Middle frontal gyrus (tissue), 1 donor: ENCODE measurements around the gene C10orf62.

Experiments used
- DNase-seq: peaks from one replicate; pipeline ENCODE4 v3.0.0-alpha.2; 2015; ENCODE audit warnings: low spot score; ENCODE audit errors: extremely low spot score

Gene C10orf62

DNA sequence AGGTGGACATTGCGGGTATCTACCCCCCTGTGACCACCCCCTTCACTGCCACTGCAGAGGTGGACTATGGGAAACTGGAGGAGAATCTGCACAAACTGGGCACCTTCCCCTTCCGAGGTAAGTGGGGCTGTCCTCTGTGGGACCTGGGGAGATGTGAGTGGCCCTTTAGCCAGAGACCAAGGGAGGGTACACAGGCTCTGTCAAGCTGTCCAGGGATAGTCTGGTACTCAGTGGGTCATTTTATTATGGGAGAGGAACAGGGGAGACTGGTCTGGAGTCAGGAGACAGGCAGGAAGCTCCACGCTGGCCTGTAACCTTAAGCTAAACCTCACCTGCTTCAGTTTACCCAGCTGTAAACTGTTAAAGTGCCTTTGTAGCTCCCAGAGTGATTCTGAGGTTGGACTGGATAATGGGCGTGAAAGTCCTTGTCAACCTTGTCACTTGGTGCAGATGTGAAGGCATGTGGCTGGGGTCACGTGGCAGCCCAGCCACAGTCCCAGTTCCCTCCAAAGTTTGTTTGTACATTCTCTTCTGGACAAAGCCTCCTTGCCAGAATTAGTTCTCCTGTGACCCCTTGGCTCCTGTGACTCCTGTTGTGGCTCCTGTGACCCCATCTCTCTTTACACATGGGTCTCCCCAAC lies 4.6 kb upstream of the C10orf62 start:
- no peak for DNase-seq

DNA sequence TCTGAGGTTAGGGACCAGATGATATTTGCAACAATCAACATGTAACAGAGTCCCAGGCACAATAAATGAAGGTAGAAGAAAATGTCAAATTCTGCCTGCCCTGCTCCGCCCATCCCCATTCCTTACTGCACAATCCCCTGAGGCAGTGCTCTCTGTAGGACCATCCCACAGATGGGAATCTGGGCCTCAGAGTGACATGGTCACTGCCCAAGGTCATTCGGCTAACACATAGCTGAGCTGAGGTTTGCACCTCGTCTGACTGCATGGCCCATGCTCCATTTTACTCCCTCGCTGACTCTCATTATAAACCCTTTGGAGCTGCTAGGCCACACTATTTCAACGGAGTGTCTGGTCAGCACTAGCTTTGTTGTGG lies 4.1 kb upstream of the C10orf62 start:
- no peak for DNase-seq

DNA sequence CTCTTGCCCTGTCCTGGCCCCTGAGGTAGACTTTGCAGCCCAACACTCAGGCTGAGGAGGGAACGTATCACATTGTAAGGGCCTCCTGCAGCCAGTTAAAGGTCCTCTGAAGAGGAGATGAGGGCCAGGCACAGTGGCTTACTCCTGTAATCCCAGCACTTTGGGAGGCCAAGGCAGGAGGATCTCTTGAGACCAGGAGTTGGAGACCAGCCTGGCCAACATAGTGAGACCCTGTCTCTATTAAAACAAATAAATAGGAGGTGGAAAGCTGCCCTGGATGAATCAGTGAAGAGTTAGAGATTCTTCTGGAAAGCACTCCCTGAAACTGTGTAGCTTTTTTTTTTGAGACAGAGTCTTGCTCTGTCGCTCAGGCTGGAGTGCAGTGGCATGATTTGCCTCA lies 2.3 kb upstream of the C10orf62 start:
- DNase-seq = no peak

DNA sequence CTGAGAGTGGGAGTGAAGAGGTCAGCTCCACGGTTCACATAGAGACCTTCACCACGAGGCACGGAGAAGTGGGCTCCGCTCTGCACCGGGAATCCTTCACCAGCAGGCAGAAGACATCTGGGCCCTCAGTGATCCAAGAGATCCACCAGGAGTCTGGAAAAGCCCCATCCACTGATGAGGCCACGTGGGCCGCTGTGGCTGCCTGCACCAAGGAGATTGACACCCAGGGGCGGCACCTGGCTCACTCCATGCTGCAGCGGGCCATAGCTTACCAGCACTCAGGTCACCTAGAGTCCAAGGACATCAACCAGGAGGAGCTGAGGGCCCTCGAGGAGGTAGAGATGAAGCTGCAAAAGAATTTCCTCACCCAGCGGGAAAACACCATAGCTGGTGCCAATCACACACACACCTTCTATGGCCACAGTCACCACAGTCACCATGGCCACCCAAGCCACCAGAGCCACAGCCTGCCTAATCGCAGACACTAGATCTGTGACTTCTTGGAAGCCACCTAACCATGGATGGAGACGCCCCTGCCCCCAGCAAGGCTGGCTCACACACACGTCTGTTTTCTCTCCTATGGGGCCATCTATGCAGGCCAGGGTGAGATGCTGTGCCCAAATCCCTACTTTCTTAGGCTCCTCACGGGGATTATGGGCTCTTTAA lies 694 bp downstream of the C10orf62 start:
- no peak for DNase-seq

DNA sequence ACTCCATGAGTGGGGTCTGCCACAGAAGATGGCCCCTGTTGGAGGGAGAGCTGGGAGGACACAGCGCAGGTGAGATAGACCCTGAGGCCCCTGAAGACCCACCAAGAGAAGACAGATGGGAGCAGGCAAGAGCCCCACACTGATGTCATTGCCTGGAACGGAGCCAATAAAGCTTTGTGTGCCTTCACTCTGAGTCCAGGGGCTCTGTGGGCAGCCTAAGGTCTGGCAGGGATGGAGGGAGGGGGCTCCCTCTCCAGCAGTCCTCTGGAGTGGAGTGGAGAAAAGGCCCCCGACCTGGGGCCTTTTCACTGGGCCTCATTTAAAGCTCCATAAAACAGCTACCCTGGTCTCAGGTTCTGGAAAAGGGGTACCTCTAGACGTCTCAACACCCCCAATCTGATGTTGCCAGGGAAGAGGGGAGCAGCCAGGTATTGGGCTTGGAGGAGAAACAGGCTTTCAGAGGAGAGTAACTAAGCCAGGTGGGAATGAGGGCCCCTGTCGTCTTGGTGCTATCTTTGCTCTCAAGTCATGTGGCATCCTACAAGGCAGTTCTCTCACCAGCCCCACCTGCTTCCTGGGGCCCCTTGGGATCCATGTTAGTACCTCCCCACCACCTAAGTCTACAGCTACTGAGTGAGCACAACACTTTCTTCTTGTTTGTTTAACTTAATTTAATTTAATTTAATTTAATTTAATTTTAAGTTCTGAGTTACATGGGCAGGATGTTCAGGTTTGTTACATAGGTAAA lies 1.4 kb downstream of the C10orf62 start:
- no peak for DNase-seq

DNA sequence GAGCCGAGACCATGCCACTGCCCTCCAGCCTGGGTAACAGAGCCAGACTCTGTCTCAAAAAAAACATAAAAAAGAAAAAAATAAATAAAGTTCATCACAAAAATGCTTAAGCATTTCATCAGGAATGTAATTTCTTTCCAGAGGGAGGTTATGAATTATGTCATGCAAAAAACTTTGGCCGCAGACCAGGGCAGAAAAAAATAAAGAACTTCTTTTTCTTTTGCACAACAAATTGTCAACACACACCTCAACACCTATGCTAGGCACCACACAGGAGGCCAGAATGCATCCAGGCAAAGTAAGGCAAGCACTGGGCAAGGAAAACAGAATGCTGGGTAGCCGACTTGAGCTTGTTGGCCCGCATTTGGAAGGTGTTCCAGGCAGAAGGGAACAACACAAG lies 3.9 kb downstream of the C10orf62 start:
- no peak for DNase-seq

DNA sequence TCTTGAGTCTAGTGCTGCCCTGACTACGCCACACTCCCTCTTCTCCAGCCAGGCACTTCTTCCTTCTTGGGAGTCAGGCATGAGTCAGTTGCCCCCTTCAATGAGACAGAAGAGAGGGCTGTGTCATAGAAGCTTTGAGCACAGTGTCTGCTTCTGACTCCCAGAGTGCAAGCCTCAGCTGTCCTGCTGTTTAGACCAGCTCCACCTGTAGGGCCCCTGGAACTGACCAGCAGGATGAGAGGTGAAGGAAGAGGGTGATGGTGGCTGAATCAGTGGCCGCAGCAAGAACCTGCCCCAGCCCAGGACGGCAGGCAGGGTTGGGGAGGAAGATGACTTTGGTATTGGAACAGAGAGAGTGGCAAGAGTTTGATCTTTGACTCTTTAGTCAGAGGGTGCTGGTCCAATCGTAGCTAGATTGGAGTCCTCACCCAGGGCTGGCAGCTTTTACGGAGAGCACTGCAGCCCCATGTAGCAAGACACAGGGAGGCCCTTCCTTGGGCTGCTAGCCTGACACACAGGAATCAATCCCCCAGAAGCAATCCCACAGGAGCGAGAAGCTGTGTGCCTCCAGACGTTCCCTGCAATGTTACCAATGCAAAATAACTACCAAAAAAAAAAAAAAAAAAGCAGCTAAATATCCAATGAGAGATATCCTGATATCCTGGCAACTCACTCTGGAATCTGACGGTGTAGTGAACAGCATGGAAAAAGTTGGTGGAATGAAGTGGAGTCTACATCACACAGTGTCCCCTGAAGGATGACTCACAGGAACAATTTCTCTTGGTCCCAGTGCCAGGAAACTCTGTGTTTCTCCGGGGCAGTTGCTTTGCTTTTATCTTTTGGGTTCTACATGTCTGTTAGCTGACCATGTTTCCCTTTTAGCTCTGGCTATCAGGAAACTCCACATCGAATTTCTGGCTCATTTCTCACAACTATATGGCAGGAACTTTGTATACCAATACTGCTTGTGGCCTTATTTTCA lies 6.9 kb downstream of the C10orf62 start:
- no peak for DNase-seq

DNA sequence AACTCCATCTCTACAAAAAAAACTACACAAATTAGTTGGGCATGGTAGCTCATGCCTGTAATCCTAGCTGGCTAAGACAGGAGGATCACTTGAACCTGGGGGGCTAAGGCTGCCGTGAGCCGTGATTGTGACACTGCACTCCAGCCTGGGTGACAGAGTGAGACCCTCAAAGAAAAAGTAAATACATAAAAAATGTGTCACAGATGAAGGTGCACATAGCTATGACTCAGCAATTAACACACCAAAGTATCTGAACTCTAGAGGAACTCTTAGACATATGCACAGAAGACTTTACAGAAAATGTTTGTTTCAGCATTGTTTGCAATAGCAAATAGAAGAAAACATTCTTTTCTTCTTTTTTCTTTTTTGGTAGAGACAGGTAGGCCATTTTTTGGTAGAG lies 8.3 kb downstream of the C10orf62 start:
- no peak for DNase-seq

DNA sequence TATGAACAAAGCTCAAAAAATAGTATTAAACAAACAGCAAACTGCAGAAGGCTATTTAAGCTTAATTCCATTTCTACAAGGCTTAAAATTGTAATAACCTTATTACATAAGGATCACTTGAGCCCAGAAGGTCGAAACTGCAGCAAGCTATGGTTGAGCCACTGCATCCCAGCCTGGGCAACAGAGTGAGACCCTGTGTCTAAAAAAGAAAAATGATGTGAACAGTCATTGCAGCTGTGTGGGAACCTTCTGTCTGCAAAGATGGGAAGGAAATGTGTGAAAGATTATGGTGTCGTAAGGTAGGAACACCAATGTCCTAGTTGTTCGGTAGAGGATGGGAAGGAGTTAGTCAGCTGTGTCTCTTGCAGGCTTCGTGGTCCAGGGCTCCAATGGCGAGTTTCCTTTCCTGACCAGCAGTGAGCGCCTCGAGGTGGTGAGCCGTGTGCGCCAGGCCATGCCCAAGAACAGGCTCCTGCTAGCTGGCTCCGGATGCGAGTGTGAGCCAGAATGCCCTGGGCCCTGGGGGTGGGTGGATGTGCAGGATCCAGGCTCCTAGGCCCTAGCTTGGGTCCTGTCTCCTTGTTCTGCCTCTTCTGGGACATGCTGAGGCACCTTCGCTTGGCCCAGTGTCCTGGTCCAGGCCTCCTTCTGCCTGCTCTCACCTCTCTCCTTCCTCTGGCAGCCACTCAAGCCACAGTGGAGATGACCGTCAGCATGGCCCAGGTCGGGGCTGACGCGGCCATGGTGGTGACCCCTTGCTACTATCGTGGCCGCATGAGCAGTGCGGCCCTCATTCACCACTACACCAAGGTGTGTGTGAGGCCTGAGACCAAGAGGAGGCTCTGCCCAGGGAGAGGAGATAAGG lies 9.1 kb downstream of the C10orf62 start:
- no peak for DNase-seq

DNA sequence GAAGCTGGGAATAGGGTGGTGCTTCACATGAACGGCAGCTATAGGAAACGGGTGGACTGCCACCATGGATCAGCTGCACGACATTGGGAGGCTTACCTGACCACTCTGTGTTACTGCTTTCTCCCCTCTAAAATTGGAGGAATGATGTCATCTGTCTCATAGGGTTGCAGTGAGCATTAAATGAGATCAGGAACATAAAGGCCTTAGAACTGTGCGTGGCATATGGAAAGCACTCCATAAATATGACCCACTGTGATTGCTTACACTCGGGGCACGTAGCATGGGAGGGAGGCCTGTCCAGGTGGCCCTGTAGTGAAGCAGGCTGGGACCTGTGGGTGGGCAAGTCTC lies 9.7 kb downstream of the C10orf62 start:
- DNase-seq = no peak

DNA sequence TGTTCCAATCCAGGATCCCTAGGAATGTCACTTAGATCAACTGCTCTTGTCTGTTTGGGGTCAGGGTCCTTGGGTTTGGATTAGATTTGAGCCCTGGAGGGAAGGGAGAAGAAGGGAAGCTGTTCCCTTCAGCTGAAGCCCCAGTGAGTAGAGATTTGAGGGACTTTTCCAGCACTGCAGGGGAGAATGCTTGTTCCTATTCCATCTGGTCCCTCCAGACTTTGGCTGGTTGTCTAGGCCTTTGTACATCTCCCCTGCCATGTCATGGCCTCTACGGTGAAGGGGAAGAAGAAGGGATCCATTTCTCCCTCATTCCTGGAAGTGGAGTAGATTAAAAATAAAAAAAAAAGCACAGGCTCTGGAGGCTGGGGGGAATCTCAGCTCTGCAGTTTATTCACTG lies 11.1 kb downstream of the C10orf62 start:
- no peak for DNase-seq

DNA sequence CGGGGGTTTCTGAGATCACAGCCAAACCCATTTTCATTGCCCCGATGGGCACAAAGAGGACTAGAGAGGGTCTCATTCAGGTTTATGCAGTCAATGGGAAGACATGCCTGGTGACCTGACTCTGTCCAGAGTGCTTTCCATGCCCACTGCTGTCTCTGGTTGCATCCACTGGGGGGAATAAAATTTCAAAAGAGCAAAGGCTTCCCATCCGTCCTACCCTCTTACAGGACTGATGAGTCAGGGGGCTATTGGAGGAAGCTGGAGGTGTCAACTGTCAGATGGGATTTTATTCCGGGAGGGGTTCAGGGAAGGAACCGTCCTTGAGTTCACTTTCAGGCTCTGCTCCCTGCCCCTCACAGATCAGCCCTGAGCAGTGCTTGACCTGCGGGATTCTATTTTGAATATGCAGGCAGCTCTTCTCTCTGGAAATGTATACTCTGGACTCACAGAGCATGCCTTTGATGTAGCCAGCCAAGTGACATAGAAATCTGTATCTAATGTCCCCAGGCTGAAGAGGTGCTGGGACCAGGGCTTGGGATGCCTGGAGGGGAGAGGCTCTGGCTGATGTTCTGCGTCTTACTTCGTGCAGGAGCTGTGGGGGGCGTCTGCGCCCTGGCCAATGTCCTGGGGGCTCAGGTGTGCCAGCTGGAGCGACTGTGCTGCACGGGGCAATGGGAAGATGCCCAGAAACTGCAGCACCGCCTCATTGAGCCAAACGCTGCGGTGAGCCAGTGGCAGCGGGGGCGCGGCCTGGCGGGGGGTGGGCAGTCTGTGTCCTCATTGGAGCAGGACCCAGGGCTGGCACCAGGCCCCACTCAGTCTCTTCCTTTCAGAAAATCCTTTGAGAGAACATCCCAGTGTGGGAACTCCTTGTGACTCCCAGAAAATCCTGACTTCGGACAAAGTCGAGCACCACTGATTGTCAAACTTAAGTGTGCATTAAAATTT lies 12.0 kb downstream of the C10orf62 start:
- no peak for DNase-seq

DNA sequence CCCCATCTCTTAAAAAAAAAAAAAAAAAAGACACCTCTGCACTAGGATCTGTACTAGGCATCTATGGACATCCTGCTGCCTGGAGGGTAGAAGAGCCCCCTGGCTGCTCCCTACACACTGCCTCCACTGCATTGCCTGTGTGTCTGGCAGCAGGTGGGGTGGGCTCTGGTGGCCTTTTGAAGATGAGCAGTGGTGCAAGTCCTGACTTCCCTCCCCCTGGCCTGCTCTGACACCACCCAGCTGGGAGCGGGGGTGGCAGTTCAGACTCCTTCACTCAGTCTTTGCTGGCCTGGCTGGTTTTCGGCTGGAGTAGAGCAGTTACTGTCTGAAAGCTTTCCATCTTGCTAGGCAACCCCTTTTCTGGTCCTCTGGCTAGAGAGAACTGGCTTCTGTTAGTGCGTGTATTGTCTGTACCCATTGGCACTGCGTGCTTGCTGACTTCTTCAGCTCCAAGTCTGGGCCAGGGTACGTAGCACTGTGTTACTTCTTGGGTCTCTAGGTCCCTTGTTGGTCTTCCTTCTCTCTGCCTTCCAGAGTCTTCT lies 17.6 kb downstream of the C10orf62 start:
- no peak for DNase-seq

DNA sequence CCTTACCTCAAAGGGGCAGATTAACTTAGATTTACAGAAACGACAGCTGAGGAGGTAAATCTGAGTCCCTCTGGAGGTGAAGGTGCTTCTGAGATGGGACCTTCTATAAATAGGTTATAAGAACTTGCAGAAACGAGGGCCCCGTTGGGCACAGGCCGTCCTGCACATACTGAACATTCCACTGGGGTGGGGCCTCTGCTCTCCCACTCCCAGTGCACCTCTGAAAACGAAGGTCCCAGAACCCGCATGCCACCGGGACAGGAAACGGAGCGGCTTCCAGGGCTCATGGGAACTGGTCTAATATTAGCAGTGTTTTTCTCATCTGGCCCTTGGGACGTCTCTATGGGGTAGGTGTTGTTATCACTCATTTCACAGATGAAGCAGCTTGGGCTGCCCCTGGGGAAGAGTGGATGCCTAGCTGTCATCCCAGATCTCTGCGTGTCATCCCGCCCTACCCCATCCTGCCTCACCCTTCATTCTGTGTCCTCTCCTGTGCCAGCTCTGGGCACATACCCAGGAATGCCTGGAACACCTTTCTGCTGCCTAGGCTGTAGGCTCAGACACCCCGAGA lies 19.6 kb downstream of the C10orf62 start:
- no peak for DNase-seq

DNA sequence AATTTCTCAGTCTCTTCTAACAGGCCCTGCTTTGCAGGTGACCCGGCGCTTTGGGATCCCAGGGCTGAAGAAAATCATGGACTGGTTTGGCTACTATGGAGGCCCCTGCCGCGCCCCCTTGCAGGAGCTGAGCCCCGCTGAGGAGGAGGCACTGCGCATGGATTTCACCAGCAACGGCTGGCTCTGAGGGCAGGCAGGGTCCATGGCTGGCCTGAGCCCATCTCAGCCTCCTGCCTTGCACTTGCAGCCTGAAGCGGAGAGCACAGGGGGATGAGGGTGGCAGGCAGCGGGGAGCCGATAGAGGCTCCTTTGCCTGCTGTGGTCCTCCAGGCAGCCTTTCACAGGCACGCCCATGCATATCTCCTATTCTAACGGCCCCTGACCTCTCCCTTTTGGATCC lies 22.0 kb downstream of the C10orf62 start:
- DNase-seq = no peak

DNA sequence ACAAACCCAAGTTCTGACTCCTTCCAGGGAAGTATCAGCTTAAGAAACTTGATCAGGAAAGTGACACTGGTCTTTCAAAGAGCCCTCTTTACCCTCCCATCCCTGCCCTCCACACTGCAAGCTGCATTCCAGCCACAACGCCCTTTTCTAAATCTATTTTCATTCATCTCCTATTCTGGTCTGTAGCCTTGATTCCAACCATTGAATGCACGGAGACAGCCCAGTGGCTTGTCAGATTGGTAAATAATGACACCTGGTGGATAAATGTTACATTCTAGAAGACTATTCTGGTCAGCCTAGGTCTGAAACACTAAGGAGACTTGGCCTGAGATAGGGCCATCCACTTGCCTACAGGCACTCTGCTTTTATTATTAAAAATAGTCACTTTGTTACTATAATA lies 22.9 kb downstream of the C10orf62 start:
- DNase-seq = no peak

DNA sequence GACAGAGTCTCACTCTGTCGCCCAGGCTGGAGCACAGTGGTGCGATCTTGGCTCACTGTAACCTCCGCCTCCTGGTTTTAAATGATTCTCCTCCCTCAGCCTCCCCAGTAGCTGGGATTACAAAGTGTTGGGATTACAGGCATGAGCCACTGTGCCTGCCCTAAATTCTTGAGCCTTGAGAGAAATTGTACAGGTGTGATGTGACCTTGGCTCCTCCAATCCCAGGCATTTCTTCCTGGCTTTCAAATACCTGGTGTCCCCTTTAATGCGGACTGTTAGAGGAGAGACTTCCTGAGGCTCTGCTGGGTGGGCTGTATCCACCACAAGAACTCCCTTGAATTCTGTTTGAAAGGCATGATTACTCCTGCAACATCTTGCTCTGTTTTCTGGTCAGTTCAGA lies 28.8 kb downstream of the C10orf62 start:
- DNase-seq = no peak

DNA sequence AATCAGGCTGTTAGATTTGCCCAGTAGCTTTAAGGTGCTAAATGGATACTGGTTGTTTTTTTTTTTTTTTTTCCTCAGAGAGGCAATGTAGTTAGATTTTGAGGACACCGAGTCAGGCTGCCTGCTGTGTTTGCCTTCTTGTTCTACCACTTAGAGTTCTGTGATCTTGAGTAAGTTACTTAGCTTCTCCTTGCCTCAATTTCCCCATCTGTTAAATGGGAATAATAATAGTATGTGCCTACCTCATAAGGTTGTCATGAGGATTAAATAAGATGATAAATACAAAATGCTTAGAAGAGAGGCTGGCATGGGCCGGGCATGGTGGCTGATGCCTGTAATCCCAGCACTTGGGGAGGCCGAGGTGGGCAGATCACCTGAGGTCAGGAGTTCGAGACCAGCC lies 29.2 kb downstream of the C10orf62 start:
- no peak for DNase-seq

DNA sequence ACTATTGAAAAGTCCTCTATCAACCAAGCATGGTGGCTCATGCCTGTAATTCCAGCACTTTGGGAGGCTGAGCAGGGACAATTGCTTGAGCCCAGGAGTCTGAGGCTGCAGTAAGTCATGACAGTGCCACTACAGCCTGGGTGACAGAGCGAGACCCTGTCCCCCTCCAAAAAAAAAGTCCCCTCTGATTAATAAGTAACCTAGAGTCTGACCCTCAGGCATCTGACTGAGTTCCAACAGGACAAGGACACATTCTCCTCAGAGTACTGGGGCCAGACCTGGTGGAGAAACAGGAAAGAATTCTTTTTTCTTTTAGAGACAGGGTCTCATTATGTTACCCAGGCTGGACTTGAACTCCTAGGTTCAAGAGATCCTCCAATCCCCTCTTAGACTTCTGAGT lies 33.8 kb downstream of the C10orf62 start:
- no peak for DNase-seq
